Progenitor cell of endocrine pancreas (in vitro differentiated cells): ENCODE data around the gene SUCLG2. TPM values are rescaled to one million over a fixed set of nuclear protein-coding genes. Genes with fewer than 3 reads are reported as not detected.

Source experiments
- DNase-seq: peaks from one replicate; pipeline ENCODE4 v3.0.0; 2021; ENCODE audit warnings: low spot score; ENCODE audit not compliant: unreplicated experiment
- H3K27ac Mint-ChIP-seq: 2 replicates; pipeline ENCODE4 v1.8.0; 2021; ENCODE audit warnings: mild to moderate bottlenecking, moderate library complexity, mixed read lengths
- H3K27me3 Mint-ChIP-seq: 2 replicates; pipeline ENCODE4 v1.8.0; 2021; ENCODE audit warnings: mixed read lengths
- H3K36me3 Mint-ChIP-seq: 2 replicates; pipeline ENCODE4 v1.8.0; 2022; ENCODE audit warnings: mixed read lengths; ENCODE audit not compliant: insufficient read depth
- H3K4me1 Mint-ChIP-seq: 2 replicates; pipeline ENCODE4 v1.8.0; 2021; ENCODE audit warnings: low read depth, mixed read lengths
- H3K4me3 Mint-ChIP-seq: 2 replicates; pipeline ENCODE4 v1.8.0; 2021; ENCODE audit warnings: low read depth, mild to moderate bottlenecking, moderate library complexity, mixed read lengths
- H3K9me3 Mint-ChIP-seq: 2 replicates; pipeline ENCODE4 v1.8.0; 2021; ENCODE audit warnings: low read depth, mixed read lengths
- total RNA-seq: library from RNA; stranded (reverse); gene quantifications from 2 replicates; pipeline ENCODE4 v1.2.1, GENCODE V29; 2021
- TF ChIP-seq, protein P1 (sequence below): fragments of 200-600 bp; sonication (generic); IDR thresholded peaks from one replicate; pipeline ENCODE4 v1.5.0; 2021; ENCODE audit warnings: antibody characterized with exemption, mild to moderate bottlenecking; ENCODE audit not compliant: unreplicated experiment

The SUCLG2 gene
- total RNA-seq, 1 donor from 2014 or later, result 41.1 TPM

GRCh38 chr3:67617518-67617917, 36.9 kb downstream of the SUCLG2 start:
- Mint-ChIP-seq H3K9me3 (no peaks in the 10 kb centered on the region), H3K4me1 (no peaks in the 10 kb centered on the region), H3K4me3 (no peak overlapping the region), H3K27me3 (no peaks in the 10 kb centered on the region), H3K36me3 (peaks cover 4% of the 10 kb centered on the region), H3K27ac (no peak overlapping the region)
- DNase-seq, result no peak
- TF ChIP-seq, protein P1, sequence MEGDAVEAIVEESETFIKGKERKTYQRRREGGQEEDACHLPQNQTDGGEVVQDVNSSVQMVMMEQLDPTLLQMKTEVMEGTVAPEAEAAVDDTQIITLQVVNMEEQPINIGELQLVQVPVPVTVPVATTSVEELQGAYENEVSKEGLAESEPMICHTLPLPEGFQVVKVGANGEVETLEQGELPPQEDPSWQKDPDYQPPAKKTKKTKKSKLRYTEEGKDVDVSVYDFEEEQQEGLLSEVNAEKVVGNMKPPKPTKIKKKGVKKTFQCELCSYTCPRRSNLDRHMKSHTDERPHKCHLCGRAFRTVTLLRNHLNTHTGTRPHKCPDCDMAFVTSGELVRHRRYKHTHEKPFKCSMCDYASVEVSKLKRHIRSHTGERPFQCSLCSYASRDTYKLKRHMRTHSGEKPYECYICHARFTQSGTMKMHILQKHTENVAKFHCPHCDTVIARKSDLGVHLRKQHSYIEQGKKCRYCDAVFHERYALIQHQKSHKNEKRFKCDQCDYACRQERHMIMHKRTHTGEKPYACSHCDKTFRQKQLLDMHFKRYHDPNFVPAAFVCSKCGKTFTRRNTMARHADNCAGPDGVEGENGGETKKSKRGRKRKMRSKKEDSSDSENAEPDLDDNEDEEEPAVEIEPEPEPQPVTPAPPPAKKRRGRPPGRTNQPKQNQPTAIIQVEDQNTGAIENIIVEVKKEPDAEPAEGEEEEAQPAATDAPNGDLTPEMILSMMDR, result no peak

- Mint-ChIP-seq H3K27ac (no peak overlapping the region), H3K36me3 (peaks cover 4% of the 10 kb centered on the region), H3K4me1 (peaks cover 7% of the 10 kb centered on the region), H3K9me3 (no peaks in the 10 kb centered on the region), H3K27me3 (no peaks in the 10 kb centered on the region), H3K4me3 (no peak overlapping the region)
- DNase-seq, result no peak
- TF ChIP-seq, protein P1, result no peak
These were observed 38.4 kb downstream of the SUCLG2 start for GRCh38 chr3:67616046-67616445.

GRCh38 chr3:67614195-67614594, 40.2 kb downstream of the SUCLG2 start:
- H3K27me3 Mint-ChIP-seq, result no peaks in the 10 kb centered on the region
- TF ChIP-seq, protein P1, result no peak
- no peak overlapping the region for H3K27ac Mint-ChIP-seq
- H3K9me3 Mint-ChIP-seq, result no peaks in the 10 kb centered on the region
- DNase-seq, result no peak
- no peak overlapping the region for H3K4me3 Mint-ChIP-seq
- peaks cover 8% of the 10 kb centered on the region for H3K4me1 Mint-ChIP-seq
- peaks cover 3% of the 10 kb centered on the region for H3K36me3 Mint-ChIP-seq

- H3K9me3 Mint-ChIP-seq, result no peaks in the 10 kb centered on the region
- peaks cover 10% of the 10 kb centered on the region for H3K36me3 Mint-ChIP-seq
- H3K27me3 Mint-ChIP-seq, result no peaks in the 10 kb centered on the region
- no peak overlapping the region for H3K4me3 Mint-ChIP-seq
- peaks cover 8% of the 10 kb centered on the region for H3K4me1 Mint-ChIP-seq
- TF ChIP-seq, protein P1, result no peak
- no peak overlapping the region for H3K27ac Mint-ChIP-seq
- no peak for DNase-seq
These were observed 44.0 kb downstream of the SUCLG2 start for GRCh38 chr3:67610458-67610857.

GRCh38 chr3:67609709-67610108, 44.7 kb downstream of the SUCLG2 start:
- Mint-ChIP-seq H3K27ac (no peak overlapping the region), H3K9me3 (no peaks in the 10 kb centered on the region), H3K4me1 (peaks cover 8% of the 10 kb centered on the region), H3K27me3 (no peaks in the 10 kb centered on the region), H3K36me3 (peaks cover 12% of the 10 kb centered on the region), H3K4me3 (no peak overlapping the region)
- DNase-seq, result no peak
- TF ChIP-seq, protein P1, result no peak
